Measurements from ENCODE around the gene SPDYE16.
"Not testable (repeated sequence)": the region's sequence is repeated elsewhere in the genome, so short reads cannot be mapped to it uniquely, and the experiment has no call there.

SPDYE16 gene, protein sequence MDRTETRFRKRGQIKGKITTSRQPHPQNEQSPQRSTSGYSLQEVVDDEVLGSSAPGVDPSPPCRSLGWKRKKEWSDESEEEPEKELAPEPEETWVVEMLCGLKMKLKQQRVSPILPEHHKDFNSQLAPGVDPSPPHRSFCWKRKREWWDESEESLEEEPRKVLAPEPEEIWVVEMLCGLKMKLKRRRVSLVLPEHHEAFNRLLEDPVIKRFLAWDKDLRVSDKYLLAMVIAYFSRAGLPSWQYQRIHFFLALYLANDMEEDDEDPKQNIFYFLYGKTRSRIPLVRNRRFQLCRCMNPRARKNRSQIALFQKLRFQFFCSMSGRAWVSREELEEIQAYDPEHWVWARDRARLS

DNA sequence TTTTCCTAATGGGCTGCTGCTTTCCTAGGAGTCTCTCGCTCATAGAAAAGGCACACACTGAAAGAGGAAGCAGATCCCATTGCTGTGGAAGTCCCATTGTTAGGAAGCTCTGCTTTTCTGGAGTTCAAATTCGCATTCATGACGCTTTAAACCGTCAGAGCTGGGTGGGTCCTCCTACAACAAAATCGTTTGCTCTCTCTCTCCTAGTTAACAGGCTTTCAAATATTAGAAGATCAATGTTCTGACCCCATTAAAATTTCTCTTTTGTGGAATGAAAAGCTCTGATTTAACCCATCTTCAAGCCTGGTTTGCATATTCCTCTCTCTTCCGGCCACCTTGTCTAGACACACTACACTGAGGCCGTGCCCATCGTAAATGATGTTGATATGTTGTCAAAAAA is at the start of gene SPDYE16:
SPDYE16 (minus strand) TSS at position 101 of the 400 bp plus-strand sequence. CDS start 1,838 bp downstream, outside the sequence.
- DNase-seq: not testable (repeated sequence)

DNA sequence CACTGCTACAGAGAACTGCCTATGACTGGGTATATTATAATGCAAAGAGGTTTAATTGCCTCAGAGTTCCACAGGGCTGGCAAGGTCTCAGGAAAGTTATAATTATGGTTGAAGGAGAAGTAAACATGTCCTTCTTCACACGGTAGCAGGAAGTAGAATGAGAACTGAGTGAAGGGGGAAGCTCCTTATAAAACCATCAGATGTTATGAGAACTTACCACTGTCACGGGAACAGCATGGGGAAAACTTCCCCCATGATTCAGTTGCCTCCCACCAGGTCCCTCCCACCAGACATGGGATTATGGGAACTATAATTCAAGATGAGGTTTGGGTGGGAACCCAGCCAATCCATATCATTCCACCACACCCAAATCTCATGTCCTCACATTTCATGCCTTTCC is 49.6 kb upstream of the SPDYE16 start:
- not testable (repeated sequence) for DNase-seq

DNA sequence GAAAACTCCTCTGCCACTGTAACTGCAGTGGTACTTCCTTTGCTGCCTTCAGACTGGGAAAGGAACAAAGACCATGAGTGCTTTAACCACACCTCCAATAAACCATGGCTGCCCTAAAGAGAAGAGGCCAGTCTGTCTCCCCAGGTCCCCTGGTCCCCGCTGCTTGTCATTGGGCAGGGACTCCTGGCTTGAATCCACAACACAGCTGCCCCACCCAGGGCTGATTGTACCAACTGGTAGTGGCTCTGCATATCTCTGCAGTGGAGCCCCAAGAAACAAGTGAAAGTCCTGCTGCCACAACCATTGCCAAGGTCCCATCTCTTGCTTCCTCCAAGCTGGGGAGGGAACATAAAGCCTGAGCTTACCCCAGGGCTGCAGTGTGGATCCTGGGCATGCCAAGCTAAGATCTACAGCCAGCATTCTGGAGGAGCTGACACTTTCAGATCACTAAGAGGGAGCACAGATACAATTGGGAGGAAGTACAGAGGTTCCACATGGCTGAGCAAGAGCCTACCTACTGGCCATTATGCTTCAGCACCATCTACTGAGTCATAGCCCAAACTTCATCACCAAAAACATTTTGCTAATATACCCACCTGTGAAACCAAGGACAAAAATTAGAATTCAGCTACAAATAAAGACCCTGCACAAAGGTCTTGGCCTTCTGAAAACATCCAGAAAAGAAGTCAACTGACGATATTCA is 48.7 kb upstream of the SPDYE16 start:
- not testable (repeated sequence) for DNase-seq

DNA sequence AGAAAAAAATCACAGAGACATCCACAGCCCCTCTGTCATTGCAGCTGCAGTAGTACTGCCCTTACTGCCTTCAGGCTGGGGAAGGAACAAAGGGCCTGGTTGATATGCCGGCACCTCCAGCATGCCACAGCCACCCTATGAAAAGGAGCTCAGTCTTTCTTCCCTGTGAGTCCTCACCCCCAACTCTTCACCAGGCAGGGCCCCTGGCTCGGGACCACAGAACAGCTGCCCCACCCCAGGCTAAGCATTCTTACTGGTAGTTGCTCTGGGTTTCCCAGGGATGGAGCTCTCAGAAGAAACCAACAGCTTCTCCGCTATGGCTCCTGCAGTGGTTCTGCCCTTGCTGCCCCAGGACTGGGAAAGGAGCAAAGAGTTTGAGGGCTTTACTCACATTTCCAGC is 47.9 kb upstream of the SPDYE16 start:
- DNase-seq: not testable (repeated sequence)

DNA sequence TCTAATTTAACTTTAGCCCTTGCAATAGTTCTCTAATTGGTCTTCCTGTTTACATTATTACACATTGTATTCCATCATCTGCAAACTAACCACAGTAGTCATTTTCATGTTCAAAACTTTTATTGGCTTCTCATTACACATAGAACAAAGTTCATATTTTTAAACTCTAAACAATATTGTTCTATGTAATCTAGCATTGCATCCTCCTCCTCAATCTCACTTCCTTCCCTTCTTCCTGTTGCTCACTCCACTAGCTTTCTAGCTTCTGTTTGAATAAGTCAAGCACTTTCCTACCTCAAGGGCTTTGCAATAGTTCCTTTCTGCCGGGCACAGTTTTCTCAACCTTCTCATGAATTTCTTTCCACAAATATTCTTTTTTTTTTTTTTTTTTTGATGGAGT is 45.5 kb upstream of the SPDYE16 start:
- DNase-seq: not testable (repeated sequence)

DNA sequence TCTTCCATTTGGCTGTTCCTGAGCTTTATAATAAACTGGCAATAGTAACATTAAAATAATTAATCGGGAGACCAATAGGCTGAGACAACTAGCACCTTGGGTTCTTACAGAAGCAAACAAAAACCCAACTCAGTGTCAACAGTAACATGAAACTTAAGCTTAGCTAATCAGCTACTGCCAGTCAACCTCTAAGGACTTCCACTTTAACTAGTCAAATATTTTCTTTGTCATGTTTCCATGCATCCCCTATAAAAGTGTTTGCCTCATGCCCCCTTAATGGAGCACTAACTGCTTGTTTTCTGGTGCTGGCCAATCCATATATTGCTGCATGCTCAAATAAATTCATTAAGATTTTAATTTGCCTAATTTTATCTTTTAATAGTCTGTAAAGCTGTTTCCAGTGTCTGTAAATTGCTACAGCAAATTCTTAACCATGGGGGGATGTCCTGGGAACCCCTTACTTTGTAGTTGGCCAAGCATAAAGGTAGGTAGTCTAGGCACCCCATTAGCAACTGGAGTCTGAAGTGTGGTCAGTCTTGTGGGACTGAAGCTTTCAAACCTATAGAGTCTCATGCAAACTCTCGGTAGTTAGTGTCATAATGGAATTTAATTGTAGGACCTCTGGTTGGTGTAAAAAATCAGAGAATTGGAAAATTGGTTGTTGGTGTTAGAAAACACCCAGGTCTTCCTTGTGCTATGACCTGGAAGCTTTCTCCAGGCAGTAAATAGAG is 43.7 kb upstream of the SPDYE16 start:
- not testable (repeated sequence) for DNase-seq

DNA sequence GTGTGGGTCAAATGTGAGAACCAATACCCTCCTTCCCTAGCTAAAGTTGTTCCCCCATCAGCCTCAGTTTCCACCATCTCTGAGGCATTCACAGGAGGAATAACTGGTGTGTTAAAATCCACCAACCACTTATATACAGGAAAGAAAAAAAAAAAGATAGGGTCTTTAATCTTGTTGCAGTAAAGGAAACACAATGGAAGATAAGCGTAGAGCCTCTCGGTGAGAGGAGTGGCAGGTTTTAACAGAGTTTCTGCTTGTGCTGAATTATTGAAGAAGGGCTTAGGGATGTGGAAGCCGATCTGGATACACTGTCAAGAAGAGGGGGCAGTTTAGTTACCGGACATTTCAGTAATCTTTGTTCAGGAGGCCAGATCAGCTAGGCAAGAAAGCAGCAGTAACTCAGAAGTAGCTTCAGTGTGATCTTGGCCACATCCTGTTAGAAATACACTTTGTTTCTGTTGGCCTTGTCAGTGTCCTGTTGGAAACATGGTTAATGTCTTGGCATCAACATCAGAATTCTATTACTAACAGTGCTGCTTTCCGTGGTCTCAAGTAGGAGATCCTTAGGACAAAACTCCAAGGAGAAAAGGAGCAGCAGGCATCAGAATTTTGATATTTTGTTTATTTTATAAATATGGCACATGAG is 40.7 kb upstream of the SPDYE16 start:
- not testable (repeated sequence) for DNase-seq

DNA sequence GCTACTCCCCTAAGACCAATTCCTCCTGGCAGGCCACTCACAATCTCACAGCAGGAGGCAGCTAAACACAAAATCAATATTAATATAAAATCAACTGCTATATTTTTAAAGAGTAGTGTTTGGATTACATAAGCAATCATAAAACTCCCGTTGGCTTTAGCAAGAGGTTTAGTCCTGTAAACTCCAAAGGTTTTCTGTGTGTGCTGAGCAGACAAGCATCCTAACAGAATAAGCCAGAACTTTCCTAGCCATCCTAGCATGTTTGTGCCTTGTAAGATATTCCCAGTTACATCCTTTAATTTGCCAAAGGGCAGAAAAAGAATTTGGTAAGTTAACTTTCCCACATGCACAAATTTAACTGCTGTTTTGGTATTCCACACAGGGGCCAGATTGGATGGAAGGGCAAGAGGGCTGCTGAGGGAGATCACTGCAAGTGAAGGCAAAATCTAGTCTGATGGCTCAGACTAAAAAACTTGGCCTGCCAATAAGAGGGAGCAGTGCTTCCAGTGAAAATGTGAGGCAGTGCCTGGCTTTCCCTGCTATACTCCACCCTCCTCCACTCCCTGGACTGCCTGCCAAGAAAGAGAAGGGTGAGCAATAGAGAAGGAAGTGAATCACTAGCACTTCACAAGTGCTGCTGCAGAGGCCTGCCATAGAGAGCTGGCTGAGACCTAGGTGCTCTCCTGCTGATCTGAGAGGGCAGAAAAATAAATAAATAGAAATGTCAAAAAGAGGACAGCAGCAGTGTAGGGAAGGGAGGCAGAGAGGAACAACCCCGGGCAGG is 39.9 kb upstream of the SPDYE16 start:
- DNase-seq: peak; percentile 38

DNA sequence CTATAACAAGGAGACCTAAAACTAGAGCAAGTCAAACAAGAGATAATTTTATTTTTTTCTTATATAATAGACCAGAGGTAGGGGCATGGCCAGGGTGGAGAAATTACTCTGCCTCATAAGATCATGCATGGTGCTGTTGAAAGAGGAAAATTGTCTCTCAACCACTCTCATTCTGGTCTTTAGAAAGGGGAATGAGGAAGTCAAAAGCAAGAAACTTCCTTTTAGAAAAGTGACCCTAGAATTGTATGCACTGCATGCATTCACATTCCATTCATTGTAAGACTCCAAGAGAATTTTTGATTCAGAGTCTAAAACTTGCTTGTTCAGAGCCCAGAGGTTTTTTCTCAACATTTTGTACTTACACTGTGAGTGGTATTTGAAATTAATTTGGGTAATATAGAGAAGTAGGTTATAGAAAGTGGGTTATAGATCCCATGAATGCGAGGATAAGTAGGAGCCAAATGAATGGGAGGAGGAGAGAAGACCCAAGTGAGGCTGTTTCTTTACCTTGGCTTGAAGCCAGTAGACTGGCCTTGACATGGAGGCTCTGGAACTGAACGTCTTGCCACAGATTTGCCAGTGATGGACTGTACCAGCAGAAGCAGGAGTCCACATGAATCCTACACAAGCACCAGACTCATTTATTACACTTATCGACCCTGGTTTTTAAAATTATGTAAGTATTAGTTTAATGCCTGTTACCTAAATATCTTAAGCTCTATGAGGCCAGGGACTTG is 33.0 kb upstream of the SPDYE16 start:
- DNase-seq: not testable (repeated sequence)

DNA sequence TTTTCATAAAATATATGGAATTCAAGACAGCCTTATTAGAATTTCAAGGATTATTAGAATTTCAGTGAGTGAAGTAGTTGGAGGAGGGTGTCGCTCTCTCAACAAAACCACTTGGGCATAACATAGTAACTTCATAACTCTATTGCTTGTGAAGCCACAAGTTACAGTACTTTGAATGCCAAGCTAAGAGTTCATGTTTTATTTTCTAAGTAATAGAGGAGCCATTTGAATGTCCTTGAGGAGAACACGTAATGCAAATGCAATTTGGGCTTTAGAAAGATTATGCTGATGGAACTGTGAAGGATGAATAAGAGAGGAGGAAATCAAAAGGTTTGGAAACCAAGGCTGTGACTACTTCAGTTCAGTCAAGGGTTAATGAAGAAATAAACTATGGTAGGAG is 32.3 kb upstream of the SPDYE16 start:
- not testable (repeated sequence) for DNase-seq

DNA sequence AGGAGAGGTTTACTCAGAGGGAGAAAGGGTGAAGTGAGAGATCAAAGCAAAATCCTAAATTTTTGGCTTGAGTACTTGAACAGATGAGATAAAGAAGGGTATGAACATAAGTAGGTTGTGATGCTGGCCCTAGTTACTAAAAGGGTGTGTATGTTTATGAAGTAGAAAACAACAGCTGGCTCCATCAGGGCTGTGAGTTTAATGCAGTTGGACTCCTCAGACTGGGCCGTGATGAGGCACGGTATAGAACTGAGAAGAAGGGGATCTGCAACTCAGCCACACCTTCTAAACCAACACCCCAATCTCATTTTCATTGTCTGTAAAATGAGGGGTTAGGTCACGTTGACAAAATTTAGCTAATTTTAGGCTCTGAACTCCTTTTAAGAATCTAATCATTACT is 29.2 kb upstream of the SPDYE16 start:
- DNase-seq: not testable (repeated sequence)

DNA sequence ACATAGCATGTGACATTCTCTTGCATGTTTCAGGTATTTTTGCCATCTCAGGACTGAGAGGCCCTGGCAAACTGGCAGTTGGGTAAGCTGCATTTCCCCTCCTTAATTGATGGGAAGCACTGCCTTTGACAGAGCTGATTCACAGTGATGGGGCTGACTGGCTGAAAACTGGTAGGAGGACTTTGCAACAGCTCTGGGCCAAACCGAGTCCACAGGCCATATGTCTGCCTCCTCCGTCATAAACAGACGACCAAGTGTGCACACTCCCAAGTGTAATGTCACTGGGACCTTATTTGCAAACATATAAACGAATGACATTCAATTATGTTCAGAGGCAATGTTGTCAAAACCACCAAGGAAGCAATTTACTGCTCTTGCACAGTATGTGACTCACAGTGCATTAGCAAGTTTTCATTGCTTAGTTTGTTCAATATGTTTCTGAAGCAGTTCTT is 27.3 kb upstream of the SPDYE16 start:
- DNase-seq: not testable (repeated sequence)

DNA sequence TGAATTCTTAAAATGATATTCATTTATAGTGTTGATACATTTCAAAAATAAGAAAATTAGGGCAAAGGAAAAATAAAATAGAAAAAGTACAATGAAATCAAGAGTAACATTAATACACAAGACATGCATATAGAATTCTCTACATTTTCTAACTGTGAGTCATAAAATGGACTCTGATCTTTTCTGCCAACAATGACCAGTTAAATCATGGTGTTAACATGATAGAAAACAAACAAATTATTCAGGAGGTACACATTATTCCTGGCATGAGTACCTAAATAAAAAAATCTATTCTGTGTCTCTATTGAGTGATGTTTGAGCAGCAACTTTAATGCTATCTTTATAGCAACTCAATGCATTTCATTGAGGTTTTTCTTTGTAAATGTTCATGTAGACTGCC is 25.6 kb upstream of the SPDYE16 start:
- DNase-seq: not testable (repeated sequence)

DNA sequence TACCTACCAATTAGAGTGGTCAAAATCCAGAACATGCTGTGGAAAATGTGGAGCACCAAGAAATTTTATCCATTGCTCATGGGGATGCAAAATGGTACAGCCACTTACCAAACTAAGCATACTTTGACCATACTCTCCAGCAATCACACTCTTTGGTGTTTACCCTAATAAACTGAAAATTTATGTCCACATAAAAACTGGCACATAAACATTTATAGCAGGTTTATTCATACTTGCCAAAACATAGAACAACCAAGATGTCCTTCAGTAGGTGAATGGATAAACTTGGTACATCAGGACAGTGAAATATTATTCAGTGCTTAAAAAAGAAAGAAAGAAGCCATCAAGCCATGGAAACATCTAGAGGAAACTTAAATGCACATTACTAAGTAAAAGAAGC is 24.7 kb upstream of the SPDYE16 start:
- not testable (repeated sequence) for DNase-seq

DNA sequence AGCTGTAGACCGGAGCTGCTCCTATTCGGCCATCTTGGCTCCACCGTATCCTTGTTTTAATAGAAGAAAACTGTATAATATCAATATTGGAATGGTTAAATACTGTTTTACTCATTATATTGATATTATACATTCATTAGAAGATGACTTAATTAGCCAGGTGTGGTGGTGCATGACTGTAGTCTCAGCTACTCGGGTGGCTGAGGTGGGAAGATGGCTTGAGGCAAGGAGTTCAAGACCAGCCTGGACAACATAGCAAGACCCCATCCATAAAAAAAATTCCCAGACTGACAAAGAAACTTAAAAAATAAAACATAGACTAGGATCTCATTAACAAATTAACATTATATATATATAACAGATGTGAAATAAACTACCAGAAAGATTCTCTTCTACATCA is 24.2 kb upstream of the SPDYE16 start:
- not testable (repeated sequence) for DNase-seq

DNA sequence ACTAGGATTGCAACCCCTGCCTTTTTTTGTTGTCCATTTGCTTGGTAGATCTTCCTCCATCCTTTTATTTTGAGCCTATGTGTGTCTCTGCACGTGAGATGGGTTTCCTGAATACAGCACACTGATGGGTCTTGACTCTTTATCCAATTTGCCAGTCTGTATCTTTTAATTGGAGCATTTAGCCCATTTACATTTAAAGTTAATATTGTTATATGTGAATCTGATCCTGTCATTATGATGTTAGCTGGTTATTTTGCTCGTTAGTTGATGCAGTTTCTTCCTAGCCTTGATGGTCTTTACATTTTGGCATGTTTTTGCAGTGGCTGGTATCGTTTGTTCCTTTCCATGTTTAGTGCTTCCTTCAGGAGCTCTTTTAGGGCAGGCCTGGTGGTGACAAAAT is 21.9 kb upstream of the SPDYE16 start:
- DNase-seq: not testable (repeated sequence)

DNA sequence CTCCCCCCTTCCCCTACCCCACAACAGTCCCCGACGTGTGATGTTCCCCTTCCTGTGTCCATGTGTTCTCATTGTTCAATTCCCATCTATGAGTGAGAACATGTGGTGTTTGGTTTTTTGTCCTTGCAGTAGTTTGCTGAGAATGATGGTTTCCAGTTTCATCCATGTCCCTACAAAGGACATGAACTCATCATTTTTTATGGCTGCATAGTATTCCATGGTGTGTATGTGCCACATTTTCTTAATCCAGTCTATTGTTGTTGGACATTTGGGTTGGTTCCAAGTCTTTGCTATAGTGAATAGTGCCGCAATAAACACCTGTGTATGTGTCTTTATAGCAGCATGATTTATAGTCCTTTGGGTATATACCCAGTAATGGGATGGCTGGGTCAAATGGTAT is 18.2 kb upstream of the SPDYE16 start:
- not testable (repeated sequence) for DNase-seq

DNA sequence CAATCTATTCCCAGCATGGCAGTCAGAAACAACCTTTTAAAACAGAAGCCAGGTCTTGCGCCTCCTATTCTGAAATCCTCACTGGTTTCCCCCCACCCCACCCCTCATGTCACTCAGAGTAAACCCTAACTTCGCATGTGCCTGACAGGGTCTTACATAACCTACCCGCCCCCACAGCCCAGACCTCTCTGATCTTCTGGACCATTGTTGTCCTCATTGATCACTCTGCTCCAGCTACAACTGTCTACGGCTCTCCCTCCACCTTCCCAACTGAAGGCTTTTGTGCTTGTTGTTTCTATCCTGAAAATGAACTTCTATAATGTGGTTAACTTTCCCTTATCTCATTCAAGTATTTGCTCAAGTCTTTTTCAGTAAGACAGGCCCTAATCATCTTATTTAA is 17.1 kb upstream of the SPDYE16 start:
- not testable (repeated sequence) for DNase-seq

DNA sequence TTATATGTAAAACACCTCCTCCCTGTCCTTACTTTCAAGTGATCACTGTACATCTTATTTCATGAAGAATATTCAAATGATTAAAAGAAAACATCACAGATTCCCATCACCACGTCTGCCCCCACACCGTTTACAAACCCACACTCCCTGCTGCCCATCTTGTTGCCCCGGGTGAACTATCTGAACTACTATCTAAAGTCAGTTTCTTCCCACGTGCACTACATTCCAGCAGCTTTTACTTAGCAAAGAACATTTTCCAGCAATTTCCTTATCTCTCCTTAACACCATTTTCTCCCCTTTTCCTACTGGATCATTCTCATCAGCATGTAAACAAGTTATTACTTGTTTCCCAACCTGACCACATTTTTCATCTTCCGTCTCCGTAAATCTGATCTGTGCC is 16.6 kb upstream of the SPDYE16 start:
- not testable (repeated sequence) for DNase-seq

DNA sequence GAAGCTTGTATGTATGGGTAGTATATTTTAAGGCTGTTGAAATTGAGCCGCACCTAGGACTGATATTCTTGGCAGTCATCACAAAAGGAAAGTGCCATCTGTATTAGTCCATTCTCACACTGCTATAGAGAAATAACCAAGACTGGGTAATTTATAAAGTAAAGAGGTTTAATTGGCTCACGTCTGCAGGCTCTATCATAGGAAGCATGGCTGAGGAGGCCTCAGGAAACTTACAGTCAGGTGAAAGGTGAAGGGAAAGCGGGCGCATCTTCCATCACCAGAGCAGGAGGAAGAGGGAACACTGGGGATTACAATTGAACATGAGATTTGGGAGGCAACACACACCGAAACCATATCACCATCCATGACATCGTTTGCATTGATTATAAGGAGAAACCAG is 8.9 kb upstream of the SPDYE16 start:
- DNase-seq: not testable (repeated sequence)

DNA sequence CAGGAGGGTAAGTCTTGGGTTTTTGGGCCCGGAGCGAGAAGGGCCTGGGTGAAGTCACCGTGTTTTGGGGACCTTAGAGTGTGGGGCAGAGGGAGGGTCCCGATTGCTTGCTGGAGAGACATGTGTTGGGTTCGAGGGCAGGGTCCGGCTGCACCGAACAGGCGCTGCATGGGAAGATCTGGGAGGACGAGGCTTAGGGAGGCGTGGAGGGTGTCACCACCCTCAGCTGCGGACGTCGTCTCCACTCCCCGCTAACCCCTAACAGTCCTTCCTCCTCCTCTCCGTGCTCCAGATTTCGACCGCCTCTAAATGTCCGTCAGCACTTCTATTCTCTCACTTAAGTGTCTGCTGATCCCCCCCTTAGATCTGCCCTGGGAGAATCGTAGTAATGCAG is 6.8 kb upstream of the SPDYE16 start:
- DNase-seq: not testable (repeated sequence)

Data from amniotic stem cell (primary cell).